Measurements from ENCODE around the gene HMCN1.

HMCN1 gene

DNA sequence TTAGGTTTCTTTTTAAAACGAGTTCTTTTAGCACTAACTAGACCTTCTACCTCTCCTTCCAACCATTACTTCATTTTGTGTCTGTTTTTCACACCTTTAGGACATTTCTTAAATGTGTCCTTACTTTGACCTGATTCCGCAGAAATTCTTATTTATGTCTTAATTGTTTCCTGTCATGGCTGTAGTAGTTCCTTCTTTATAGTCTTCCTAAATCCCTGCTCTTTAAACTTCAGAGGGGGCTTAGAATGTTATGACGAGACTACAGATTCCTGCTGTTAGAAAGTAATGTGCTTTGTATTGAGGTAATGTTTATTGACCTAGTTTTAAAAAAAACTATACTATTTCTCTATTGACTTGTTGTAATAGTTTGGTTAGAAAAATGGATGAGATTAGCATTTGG lies 70.4 kb downstream of the HMCN1 start:
- no peaks in the 10 kb centered on the region for H4K20me1 ChIP-seq (ENCODE audit: insufficient read depth, low read length)
- no peak overlapping the region for H2AFZ ChIP-seq (ENCODE audit: low read length)
- no peaks in the 10 kb centered on the region for H3K4me1 ChIP-seq (ENCODE audit: insufficient read depth, low read length, severe bottlenecking)
- H3K36me3 ChIP-seq (ENCODE audit: insufficient read depth, low read length), result no peaks in the 10 kb centered on the region
- no peak overlapping the region for H3K27ac ChIP-seq (ENCODE audit: low read depth, low read length, poor library complexity, severe bottlenecking)
- TF ChIP-seq EZH2 (IDR thresholded peaks at IDR 0.05; ENCODE audit: borderline replicate concordance, low read length), result no peak
- TF ChIP-seq, protein P1, sequence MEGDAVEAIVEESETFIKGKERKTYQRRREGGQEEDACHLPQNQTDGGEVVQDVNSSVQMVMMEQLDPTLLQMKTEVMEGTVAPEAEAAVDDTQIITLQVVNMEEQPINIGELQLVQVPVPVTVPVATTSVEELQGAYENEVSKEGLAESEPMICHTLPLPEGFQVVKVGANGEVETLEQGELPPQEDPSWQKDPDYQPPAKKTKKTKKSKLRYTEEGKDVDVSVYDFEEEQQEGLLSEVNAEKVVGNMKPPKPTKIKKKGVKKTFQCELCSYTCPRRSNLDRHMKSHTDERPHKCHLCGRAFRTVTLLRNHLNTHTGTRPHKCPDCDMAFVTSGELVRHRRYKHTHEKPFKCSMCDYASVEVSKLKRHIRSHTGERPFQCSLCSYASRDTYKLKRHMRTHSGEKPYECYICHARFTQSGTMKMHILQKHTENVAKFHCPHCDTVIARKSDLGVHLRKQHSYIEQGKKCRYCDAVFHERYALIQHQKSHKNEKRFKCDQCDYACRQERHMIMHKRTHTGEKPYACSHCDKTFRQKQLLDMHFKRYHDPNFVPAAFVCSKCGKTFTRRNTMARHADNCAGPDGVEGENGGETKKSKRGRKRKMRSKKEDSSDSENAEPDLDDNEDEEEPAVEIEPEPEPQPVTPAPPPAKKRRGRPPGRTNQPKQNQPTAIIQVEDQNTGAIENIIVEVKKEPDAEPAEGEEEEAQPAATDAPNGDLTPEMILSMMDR (IDR thresholded peaks at IDR 0.05; ENCODE audit: low read length), result no peak
- H3K4me3 ChIP-seq (ENCODE audit: low read depth, low read length, poor library complexity, severe bottlenecking), result no peak overlapping the region
- H3F3A ChIP-seq (ENCODE audit: insufficient read depth, low read length), result no peaks in the 10 kb centered on the region
- H3K4me2 ChIP-seq (ENCODE audit: low read length), result no peak overlapping the region
- no peak overlapping the region for H3K9ac ChIP-seq (ENCODE audit: low read length)
- H3K9me3 ChIP-seq (ENCODE audit: low read length), result no peaks in the 10 kb centered on the region
- no peaks in the 10 kb centered on the region for H3K79me2 ChIP-seq (ENCODE audit: insufficient read depth, low read length)
- no peaks in the 10 kb centered on the region for H3K27me3 ChIP-seq (ENCODE audit: insufficient read depth, low read length)
- no peaks in the 10 kb centered on the region for H3K9me2 ChIP-seq (ENCODE audit: low read depth, low read length)

DNA sequence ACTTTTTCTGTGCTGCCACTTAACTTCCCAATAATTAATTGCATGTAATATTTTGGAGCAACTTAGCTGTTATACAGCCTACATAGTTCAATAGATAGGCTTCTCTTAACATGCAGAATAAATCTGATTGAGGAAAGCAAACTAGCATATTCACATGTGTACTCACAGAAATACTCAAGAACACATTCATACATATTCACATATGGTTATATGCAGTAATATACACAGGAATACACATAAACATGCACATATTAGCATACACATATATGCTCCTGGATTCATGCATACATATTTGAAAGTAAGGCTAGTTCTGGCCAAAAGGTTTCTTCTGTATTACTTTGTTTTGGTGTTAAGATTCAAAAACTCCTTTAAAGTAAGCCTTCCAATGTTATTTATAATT lies 73.1 kb downstream of the HMCN1 start:
- Histone ChIP-seq H3K4me2 (ENCODE audit: low read length) (no peak overlapping the region), H3K4me3 (ENCODE audit: low read depth, low read length, poor library complexity, severe bottlenecking) (no peak overlapping the region), H3K4me1 (ENCODE audit: insufficient read depth, low read length, severe bottlenecking) (no peaks in the 10 kb centered on the region), H3K36me3 (ENCODE audit: insufficient read depth, low read length) (no peaks in the 10 kb centered on the region), H3K79me2 (ENCODE audit: insufficient read depth, low read length) (no peaks in the 10 kb centered on the region), H2AFZ (ENCODE audit: low read length) (no peak overlapping the region), H3K27ac (ENCODE audit: low read depth, low read length, poor library complexity, severe bottlenecking) (no peak overlapping the region), H3K9ac (ENCODE audit: low read length) (no peak overlapping the region), H3K9me2 (ENCODE audit: low read depth, low read length) (no peaks in the 10 kb centered on the region), H4K20me1 (ENCODE audit: insufficient read depth, low read length) (no peaks in the 10 kb centered on the region), H3F3A (ENCODE audit: insufficient read depth, low read length) (no peaks in the 10 kb centered on the region), H3K9me3 (ENCODE audit: low read length) (no peaks in the 10 kb centered on the region), H3K27me3 (ENCODE audit: insufficient read depth, low read length) (no peaks in the 10 kb centered on the region)
- no peak for TF ChIP-seq EZH2 (IDR thresholded peaks at IDR 0.05; ENCODE audit: borderline replicate concordance, low read length)
- TF ChIP-seq, protein P1 (IDR thresholded peaks at IDR 0.05; ENCODE audit: low read length), result no peak

DNA sequence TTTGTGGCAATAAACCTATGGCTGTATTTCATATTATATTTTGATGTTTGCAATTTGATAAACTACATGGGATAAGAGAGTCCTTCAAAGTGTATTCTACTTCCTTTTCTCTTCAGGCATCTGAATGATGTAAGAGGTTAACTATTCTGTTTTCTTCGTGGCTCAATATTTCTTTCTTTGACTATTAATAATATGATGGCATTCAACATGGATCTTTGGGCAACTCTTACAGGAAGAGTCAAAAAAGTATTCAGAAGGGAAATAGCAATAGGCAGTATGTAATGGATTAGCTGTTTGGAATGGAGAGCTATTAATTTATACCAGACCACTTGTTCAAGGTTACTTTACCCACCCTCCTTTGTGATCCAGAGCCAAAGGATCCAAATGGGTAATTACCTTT lies 74.4 kb downstream of the HMCN1 start:
- H3K27ac ChIP-seq (ENCODE audit: low read depth, low read length, poor library complexity, severe bottlenecking), result no peak overlapping the region

More for the DNA sequence above, 74.4 kb downstream of the HMCN1 start:
- H3K27me3 ChIP-seq (ENCODE audit: insufficient read depth, low read length), result no peaks in the 10 kb centered on the region
- no peak overlapping the region for H2AFZ ChIP-seq (ENCODE audit: low read length)
- H3K36me3 ChIP-seq (ENCODE audit: insufficient read depth, low read length), result no peaks in the 10 kb centered on the region
- TF ChIP-seq, protein P1 (IDR thresholded peaks at IDR 0.05; ENCODE audit: low read length), result no peak
- TF ChIP-seq EZH2 (IDR thresholded peaks at IDR 0.05; ENCODE audit: borderline replicate concordance, low read length), result no peak
- H3K4me1 ChIP-seq (ENCODE audit: insufficient read depth, low read length, severe bottlenecking), result no peaks in the 10 kb centered on the region
- H3K4me3 ChIP-seq (ENCODE audit: low read depth, low read length, poor library complexity, severe bottlenecking), result no peak overlapping the region
- no peak overlapping the region for H3K9ac ChIP-seq (ENCODE audit: low read length)
- H4K20me1 ChIP-seq (ENCODE audit: insufficient read depth, low read length), result no peaks in the 10 kb centered on the region
- H3K79me2 ChIP-seq (ENCODE audit: insufficient read depth, low read length), result no peaks in the 10 kb centered on the region
- no peaks in the 10 kb centered on the region for H3K9me2 ChIP-seq (ENCODE audit: low read depth, low read length)
- no peaks in the 10 kb centered on the region for H3F3A ChIP-seq (ENCODE audit: insufficient read depth, low read length)
- H3K4me2 ChIP-seq (ENCODE audit: low read length), result no peak overlapping the region
- H3K9me3 ChIP-seq (ENCODE audit: low read length), result no peaks in the 10 kb centered on the region
